MM.1S (cell line): ENCODE results near the gene TRIM36.

ENCODE experiments used
- DNase-seq: peaks from one replicate; pipeline ENCODE4 v3.0.0-alpha.2; 2015
- H2AFZ ChIP-seq: fragments of 300-600 bp; sonication (generic); 2 replicates; pipeline ENCODE4 v1.6.0; 2016; ENCODE audit warnings: antibody characterized with exemption, low read length
- H3F3A ChIP-seq: fragments of 300-600 bp; sonication (generic); 2 replicates; pipeline ENCODE4 v1.6.1; 2016; ENCODE audit warnings: mild to moderate bottlenecking, antibody characterized with exemption, low read length, moderate library complexity, mixed read lengths; ENCODE audit not compliant: insufficient read depth
- H3K27ac ChIP-seq: fragments of 300-600 bp; sonication (generic); 2 replicates; pipeline ENCODE4 v1.5.1; 2016; ENCODE audit warnings: mild to moderate bottlenecking, low read length
- H3K27me3 ChIP-seq: fragments of 300-600 bp; sonication (generic); replicated peaks from 2 replicates; pipeline ENCODE4 v1.6.0; 2016; ENCODE audit warnings: low read length; ENCODE audit not compliant: insufficient read depth
- H3K36me3 ChIP-seq: fragments of 300-600 bp; sonication (generic); replicated peaks from 2 replicates; pipeline ENCODE4 v1.6.1; 2016; ENCODE audit warnings: mild to moderate bottlenecking, low read length, mixed read lengths; ENCODE audit not compliant: insufficient read depth
- H3K4me1 ChIP-seq: fragments of 300-600 bp; sonication (generic); 2 replicates; pipeline ENCODE4 v1.6.1; 2016; ENCODE audit warnings: low read length, mixed read lengths
- H3K4me2 ChIP-seq: fragments of 300-600 bp; sonication (generic); 2 replicates; pipeline ENCODE4 v1.6.0; 2016; ENCODE audit warnings: low read depth, low read length
- H3K4me3 ChIP-seq: fragments of 300-600 bp; sonication (generic); 2 replicates; pipeline ENCODE4 v1.5.1; 2016; ENCODE audit warnings: low read length, mixed read lengths
- H3K79me2 ChIP-seq: fragments of 300-600 bp; sonication (generic); 2 replicates; pipeline ENCODE4 v1.6.1; 2016; ENCODE audit warnings: mixed run types, low read length, mixed read lengths
- H3K9ac ChIP-seq: fragments of 300-600 bp; sonication (generic); 2 replicates; pipeline ENCODE4 v1.6.1; 2016; ENCODE audit warnings: low read length, mixed read lengths
- H3K9me2 ChIP-seq: fragments of 300-600 bp; sonication (generic); replicated peaks from 2 replicates; pipeline ENCODE4 v1.6.1; 2016; ENCODE audit warnings: mild to moderate bottlenecking, low read length, mixed read lengths; ENCODE audit not compliant: insufficient read depth
- H3K9me3 ChIP-seq: fragments of 300-600 bp; sonication (generic); replicated peaks from 2 replicates; pipeline ENCODE4 v1.6.1; 2016; ENCODE audit warnings: mild to moderate bottlenecking, low read length, mixed read lengths; ENCODE audit not compliant: insufficient read depth
- H4K20me1 ChIP-seq: fragments of 300-600 bp; sonication (generic); 2 replicates; pipeline ENCODE4 v1.6.1; 2016; ENCODE audit warnings: mild to moderate bottlenecking, low read length, moderate library complexity, mixed read lengths; ENCODE audit not compliant: insufficient read depth
- CTCF ChIP-seq: fragments of 300-600 bp; sonication (generic); IDR thresholded peaks from 2 replicates; pipeline ENCODE4 v1.5.1; 2016; ENCODE audit warnings: antibody characterized with exemption, low read length, mixed read lengths
- EZH2 ChIP-seq: fragments of 300-600 bp; sonication (generic); optimal IDR thresholded peaks from 2 replicates; pipeline ENCODE3; 2017; ENCODE audit warnings: low read depth, mild to moderate bottlenecking, antibody characterized with exemption, low read length, mixed read lengths
- EZH2phosphoT487 ChIP-seq: fragments of 300-600 bp; sonication (generic); IDR thresholded peaks from 2 replicates; pipeline ENCODE4 v1.6.1; 2018; ENCODE audit warnings: antibody characterized with exemption, low read length

TRIM36 gene

GRCh38 chr5:115193295-115193694 is 23.6 kb upstream of the TRIM36 start:
- Histone ChIP-seq H3K36me3 (no peaks in the 10 kb centered on the region), H3K27ac (no peak overlapping the region), H2AFZ (no peak overlapping the region), H3K4me2 (no peak overlapping the region), H3K9me3 (no peaks in the 10 kb centered on the region), H3K27me3 (no peaks in the 10 kb centered on the region), H3K9ac (no peak overlapping the region), H3K4me1 (no peaks in the 10 kb centered on the region), H4K20me1 (no peaks in the 10 kb centered on the region), H3K4me3 (no peak overlapping the region), H3K79me2 (no peaks in the 10 kb centered on the region), H3K9me2 (no peaks in the 10 kb centered on the region), H3F3A (no peaks in the 10 kb centered on the region)
- TF ChIP-seq EZH2: no peak
- TF ChIP-seq EZH2phosphoT487: no peak
- TF ChIP-seq CTCF: no peak
- DNase-seq: no peak

- Histone ChIP-seq H3K4me2 (no peak overlapping the region), H3K36me3 (no peaks in the 10 kb centered on the region), H3K9ac (no peak overlapping the region), H3K4me3 (no peak overlapping the region), H4K20me1 (no peaks in the 10 kb centered on the region), H3K27me3 (no peaks in the 10 kb centered on the region), H2AFZ (no peak overlapping the region), H3K9me2 (no peaks in the 10 kb centered on the region), H3K4me1 (no peaks in the 10 kb centered on the region), H3F3A (no peaks in the 10 kb centered on the region), H3K9me3 (no peaks in the 10 kb centered on the region), H3K79me2 (no peaks in the 10 kb centered on the region), H3K27ac (no peak overlapping the region)
- TF ChIP-seq EZH2phosphoT487: no peak
- TF ChIP-seq CTCF: no peak
- no peak for TF ChIP-seq EZH2
- DNase-seq: no peak
Observed at GRCh38 chr5:115192098-115192497, 22.4 kb upstream of the TRIM36 start.

- Histone ChIP-seq H3K4me2 (no peak overlapping the region), H3K27ac (no peak overlapping the region), H3K79me2 (no peaks in the 10 kb centered on the region), H3K27me3 (no peaks in the 10 kb centered on the region), H2AFZ (no peak overlapping the region), H4K20me1 (no peaks in the 10 kb centered on the region), H3F3A (no peaks in the 10 kb centered on the region; the same call in 1 of the 2 replicates), H3K36me3 (no peaks in the 10 kb centered on the region), H3K9ac (no peak overlapping the region), H3K9me3 (no peaks in the 10 kb centered on the region), H3K4me3 (no peak overlapping the region), H3K9me2 (no peaks in the 10 kb centered on the region), H3K4me1 (no peaks in the 10 kb centered on the region)
- no peak for TF ChIP-seq EZH2phosphoT487
- TF ChIP-seq CTCF: no peak
- no peak for TF ChIP-seq EZH2
- no peak for DNase-seq
Observed at GRCh38 chr5:115191474-115192031, 21.8 kb upstream of the TRIM36 start.
